ENCODE results near the gene IGFBP6. TPM values are rescaled to one million over a fixed set of nuclear protein-coding genes. Genes with fewer than 3 reads are reported as not detected.
A peak's percentile ranks its signal among the peaks of the same experiment; 100 is the strongest.

Gene IGFBP6
- total and polyA plus RNA-seq, 9 of the 15 experiments (the other 6 are each of a cell fraction or from before 2014, with no cell fraction given), result 0.15 to 1.4 (median 0.54) TPM

DNA sequence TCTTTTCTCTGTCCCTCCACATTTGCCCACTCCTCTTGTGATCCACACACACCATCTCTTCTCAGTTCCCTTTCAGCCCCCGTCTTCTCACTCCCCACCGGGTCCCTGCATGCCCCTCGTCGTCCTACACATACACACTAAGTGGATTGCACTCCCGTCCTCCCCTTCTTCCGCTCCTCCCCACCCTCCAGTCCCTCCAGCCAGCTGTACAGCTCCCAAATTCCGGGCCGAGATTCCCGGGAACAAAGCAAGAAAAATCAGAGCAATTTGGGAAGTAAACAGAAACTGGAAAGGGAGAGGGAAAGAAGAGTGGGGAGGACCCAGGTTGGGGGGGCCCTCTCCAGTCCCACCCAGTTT lies 282 bp upstream of the IGFBP6 start:
- peaks cover 33 to 35% of the 10 kb centered on the region in 2 experiments for H3K4me1 ChIP-seq (replicated peaks in 1 of 2; ENCODE audit: control insufficient read depth in 2 of 2, insufficient read depth in 2 of 2, low read length in 2 of 2)
- WGBS (ENCODE audit: insufficient coverage, low coverage, missing lambda C conversion rate), result 17% methylated on average over 9 of the region's 9 CpGs
- peak overlapping the region; percentile 56 to 86; a peak in 3 of 4 replicates for H3K9ac ChIP-seq (ENCODE audit: insufficient read depth in 1 of 2, low read depth in 2 of 2, low read length in 2 of 2)
- no peaks in the 10 kb centered on the region for H3K36me3 ChIP-seq (ENCODE audit: control insufficient read depth, insufficient read depth, low read length)
- peak overlapping the region; percentile 44 for H3K4me3 ChIP-seq
- no peak for DNase-seq (ENCODE audit: extremely low read depth in 1 of 4, low spot score in 3 of 4)
- ATAC-seq, result no peak
- no peaks in the 10 kb centered on the region for H3K79me2 ChIP-seq (ENCODE audit: control insufficient read depth, insufficient read depth, low read length)
- peak overlapping the region; percentile 76; the same call in 1 of the 2 replicates for H3K4me2 ChIP-seq (ENCODE audit: insufficient read depth, low read length)
- intact Hi-C loops (cut with micrococcal nuclease), result no loop called here
- no peak overlapping the region for H3K27ac ChIP-seq (ENCODE audit: extremely low read depth, low read depth, low read length)
- peak overlapping the region; percentile 98 for H2AFZ ChIP-seq (ENCODE audit: low read depth, low read length)
- CTCF ChIA-PET (ENCODE audit: low intra/inter-chr PET ratio), result interaction anchor here (0.7 to 2.9 kb wide), 2 partner anchors 31 to 50 kb away, joined by 4 to 49 read pairs; no protein-coding TSS in a partner anchor
- POLR2A ChIA-PET, result interaction anchor here (0.6 kb wide), 1 partner anchor 223 kb away, joined by 3 read pairs; no protein-coding TSS in a partner anchor
- no peaks in the 10 kb centered on the region for H3K9me3 ChIP-seq (replicated peaks; ENCODE audit: control insufficient read depth, insufficient read depth, low read depth, low read length)
- no peak for FAIRE-seq
- no peaks in the 10 kb centered on the region for H3K27me3 ChIP-seq (ENCODE audit: control insufficient read depth in 2 of 2, insufficient read depth in 2 of 2, low read length in 2 of 2)
- TF ChIP-seq DMBX1 (CRISPR knock-in tag; IDR thresholded peaks at IDR 0.05; ENCODE audit: borderline replicate concordance), result no peak
- no peak for TF ChIP-seq KLF10 (CRISPR knock-in tag; IDR thresholded peaks at IDR 0.05)
- TF ChIP-seq, protein P1, sequence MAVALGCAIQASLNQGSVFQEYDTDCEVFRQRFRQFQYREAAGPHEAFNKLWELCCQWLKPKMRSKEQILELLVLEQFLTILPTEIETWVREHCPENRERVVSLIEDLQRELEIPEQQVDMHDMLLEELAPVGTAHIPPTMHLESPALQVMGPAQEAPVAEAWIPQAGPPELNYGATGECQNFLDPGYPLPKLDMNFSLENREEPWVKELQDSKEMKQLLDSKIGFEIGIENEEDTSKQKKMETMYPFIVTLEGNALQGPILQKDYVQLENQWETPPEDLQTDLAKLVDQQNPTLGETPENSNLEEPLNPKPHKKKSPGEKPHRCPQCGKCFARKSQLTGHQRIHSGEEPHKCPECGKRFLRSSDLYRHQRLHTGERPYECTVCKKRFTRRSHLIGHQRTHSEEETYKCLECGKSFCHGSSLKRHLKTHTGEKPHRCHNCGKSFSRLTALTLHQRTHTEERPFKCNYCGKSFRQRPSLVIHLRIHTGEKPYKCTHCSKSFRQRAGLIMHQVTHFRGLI (CRISPR knock-in tag; IDR thresholded peaks at IDR 0.05), result no peak
- TF ChIP-seq, protein P2, sequence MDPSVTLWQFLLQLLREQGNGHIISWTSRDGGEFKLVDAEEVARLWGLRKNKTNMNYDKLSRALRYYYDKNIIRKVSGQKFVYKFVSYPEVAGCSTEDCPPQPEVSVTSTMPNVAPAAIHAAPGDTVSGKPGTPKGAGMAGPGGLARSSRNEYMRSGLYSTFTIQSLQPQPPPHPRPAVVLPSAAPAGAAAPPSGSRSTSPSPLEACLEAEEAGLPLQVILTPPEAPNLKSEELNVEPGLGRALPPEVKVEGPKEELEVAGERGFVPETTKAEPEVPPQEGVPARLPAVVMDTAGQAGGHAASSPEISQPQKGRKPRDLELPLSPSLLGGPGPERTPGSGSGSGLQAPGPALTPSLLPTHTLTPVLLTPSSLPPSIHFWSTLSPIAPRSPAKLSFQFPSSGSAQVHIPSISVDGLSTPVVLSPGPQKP (CRISPR knock-in tag; IDR thresholded peaks at IDR 0.05), result no peak
- TF ChIP-seq NR1H2 (CRISPR knock-in tag; IDR thresholded peaks at IDR 0.05), result no peak
- no peak for TF ChIP-seq ZC3H11A (IDR thresholded peaks at IDR 0.05; ENCODE audit: low read depth, low read length)
- TF ChIP-seq HDAC3 (IDR thresholded peaks at IDR 0.05; ENCODE audit: borderline replicate concordance, partially characterized antibody), result no peak
- in situ Hi-C loops (cut with MboI), result no loop called here
- peaks cover 6% of the 10 kb centered on the region for H3K9me1 ChIP-seq (ENCODE audit: control insufficient read depth, insufficient read depth, low read length)
- no TSS peak for BruUV-seq (replicated peaks)
- H4K20me1 ChIP-seq (replicated peaks; ENCODE audit: control insufficient read depth, insufficient read depth, low read length), result no peaks in the 10 kb centered on the region
